ENCODE data around the gene C11orf52.

GRCh38 chr11:111911563-111912401 lies 6.9 kb upstream of the C11orf52 start, which contains the start of gene CRYAB:
- TF ChIP-seq CTCF (IDR thresholded peaks at IDR 0.05; ENCODE audit: insufficient read depth, low read length, poor library complexity, severe bottlenecking) (no peak), EZH2phosphoT487 (conservative IDR thresholded peaks at IDR 0.05; ENCODE audit: low read length) (no peak)
